ENCODE results near the gene ALDH6A1. TPM values are rescaled to one million over a fixed set of nuclear protein-coding genes. Genes with fewer than 3 reads are reported as not detected.

The ALDH6A1 gene
- total and polyA plus RNA-seq, 3 donors from 2014 or later = 57.2 to 88.5 (median 84.2) TPM

- Histone ChIP-seq H3K27ac (no peak overlapping the region), H3K4me1 (peaks cover 5% of the 10 kb centered on the region)
Measured at GRCh38 chr14:74015963-74016362, 68.3 kb downstream of the ALDH6A1 start.

DNA sequence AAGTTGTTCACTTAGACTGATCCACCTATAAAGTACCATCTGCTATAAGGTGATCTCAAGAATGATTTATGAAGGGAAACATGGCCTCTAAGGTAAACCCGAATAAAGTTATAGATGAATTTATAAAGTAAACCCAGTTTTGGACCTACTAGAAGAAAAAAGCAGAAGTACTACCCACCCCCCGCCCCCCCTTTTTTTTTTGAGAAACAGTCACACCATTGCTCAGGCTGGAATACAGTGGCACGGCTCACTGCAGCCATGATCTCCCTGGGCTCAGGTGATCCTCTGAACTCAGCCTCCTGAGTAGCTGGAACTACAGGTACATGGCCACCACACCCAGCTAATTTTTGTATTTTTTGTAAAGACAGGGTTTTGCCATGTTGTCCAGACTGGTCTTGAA, 69.1 kb downstream of the ALDH6A1 start:
- TF ChIP-seq POLR2A (IDR thresholded peaks at IDR 0.05) (no peak), CTCF (IDR thresholded peaks at IDR 0.05) (no peak)
- intact Hi-C loops (cut with DNase I; ENCODE audit: low total_unique reads) = no loop called here
- 83 to 95% methylated on average over 3 of the region's 3 CpGs for WGBS, 2 donors
- Histone ChIP-seq H3K27ac (no peak overlapping the region), H3K36me3 (ENCODE audit: low read depth, missing control alignments) (no peaks in the 10 kb centered on the region), H3K27me3 (no peaks in the 10 kb centered on the region), H3K9me3 (no peaks in the 10 kb centered on the region), H3K4me1 (peaks cover 5% of the 10 kb centered on the region), H3K4me3 (no peak overlapping the region)
- no peak for DNase-seq

More at GRCh38 chr14:74015963-74016362, 68.3 kb downstream of the ALDH6A1 start:
- Histone ChIP-seq H3K9me3 (no peaks in the 10 kb centered on the region), H3K27me3 (no peaks in the 10 kb centered on the region), H3K4me3 (no peak overlapping the region), H3K36me3 (ENCODE audit: low read depth, missing control alignments) (no peaks in the 10 kb centered on the region)
- intact Hi-C loops (cut with DNase I; ENCODE audit: low total_unique reads) = no loop called here
- TF ChIP-seq POLR2A (IDR thresholded peaks at IDR 0.05) = no peak
- no peak for TF ChIP-seq CTCF (IDR thresholded peaks at IDR 0.05)
- DNase-seq = no peak

- Histone ChIP-seq H3K4me1 (no peaks in the 10 kb centered on the region), H3K27ac (no peak overlapping the region), H3K4me3 (no peak overlapping the region), H3K27me3 (no peaks in the 10 kb centered on the region), H3K36me3 (ENCODE audit: low read depth, missing control alignments) (no peaks in the 10 kb centered on the region), H3K9me3 (no peaks in the 10 kb centered on the region)
- DNase-seq = no peak
- TF ChIP-seq POLR2A (IDR thresholded peaks at IDR 0.05) (no peak), CTCF (IDR thresholded peaks at IDR 0.05) (no peak)
- intact Hi-C loops (cut with DNase I; ENCODE audit: low total_unique reads) = no loop called here
- WGBS, 2 donors = 82 to 86% methylated on average over 1 of the region's 1 CpG
Measured at GRCh38 chr14:74014299-74014698, 70.0 kb downstream of the ALDH6A1 start.

DNA sequence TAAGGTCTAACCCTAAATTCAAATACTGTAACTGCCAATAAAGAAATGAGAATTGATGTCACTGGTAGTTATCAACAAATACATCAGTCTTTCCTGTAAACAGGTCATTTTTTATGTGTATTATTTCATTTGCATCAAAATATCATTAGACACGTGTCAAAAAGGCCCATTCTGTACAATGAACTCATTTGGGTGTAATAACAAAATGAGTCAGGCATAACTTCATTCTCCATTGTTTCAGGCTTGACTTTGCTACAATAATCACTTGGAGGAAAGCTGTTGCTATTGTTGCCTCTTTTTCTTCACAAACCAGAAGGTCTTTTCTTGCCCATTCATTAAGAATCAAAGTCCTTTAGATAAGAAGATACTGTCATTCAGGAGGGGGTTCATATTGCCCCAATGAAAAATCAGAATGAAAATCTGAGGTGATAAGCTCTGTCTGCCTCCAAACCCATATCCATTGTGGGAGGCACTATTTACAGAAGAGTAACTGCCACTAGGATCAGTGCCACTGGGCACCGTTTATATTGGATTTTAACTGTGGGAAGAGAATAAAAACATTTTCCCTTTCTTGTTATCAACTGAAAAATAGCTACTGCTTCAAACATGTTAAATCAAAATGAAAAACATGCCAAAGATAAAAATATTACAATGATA, 75.3 kb downstream of the ALDH6A1 start:
- H3K36me3 ChIP-seq (ENCODE audit: low read depth, missing control alignments) = no peaks in the 10 kb centered on the region
- H3K9me3 ChIP-seq = no peaks in the 10 kb centered on the region
- H3K27me3 ChIP-seq = no peaks in the 10 kb centered on the region
- 62 to 75% methylated on average over 2 of the region's 2 CpGs for WGBS, 2 donors
- DNase-seq = no peak
- H3K4me3 ChIP-seq = no peak overlapping the region
- intact Hi-C loops (cut with DNase I; ENCODE audit: low total_unique reads) = no loop called here
- H3K27ac ChIP-seq = no peak overlapping the region
- no peaks in the 10 kb centered on the region for H3K4me1 ChIP-seq
- no peak for TF ChIP-seq POLR2A (IDR thresholded peaks at IDR 0.05)
- no peak for TF ChIP-seq CTCF (IDR thresholded peaks at IDR 0.05)

Other genes starting within 250 kb of the ALDH6A1 start
- gene PTGR2, start 232.6 kb downstream of the ALDH6A1 start, total RNA-seq = 10 to 100 TPM; 19.1 to 19.4 TPM
- gene PTGR2, start 232.6 kb downstream of the ALDH6A1 start, polyA plus RNA-seq (ENCODE audit: insufficient read depth, low read depth, low replicate concordance) = 11.8 TPM
- gene ZNF410, start 197.6 kb downstream of the ALDH6A1 start, total RNA-seq = 10 to 100 TPM; 85.3 to 92.9 TPM
- gene ZNF410, start 197.6 kb downstream of the ALDH6A1 start, polyA plus RNA-seq (ENCODE audit: insufficient read depth, low read depth, low replicate concordance) = 117 TPM
- gene FAM161B, start 134.4 kb downstream of the ALDH6A1 start, total RNA-seq = 10 to 100 TPM; 15.0 to 26.0 TPM
- 24.1 TPM for gene FAM161B, start 134.4 kb downstream of the ALDH6A1 start, polyA plus RNA-seq (ENCODE audit: insufficient read depth, low read depth, low replicate concordance)
- gene COQ6, start 134.2 kb downstream of the ALDH6A1 start, total RNA-seq = 10 to 100 TPM; 61.0 to 69.8 TPM
- 66.2 TPM for gene COQ6, start 134.2 kb downstream of the ALDH6A1 start, polyA plus RNA-seq (ENCODE audit: insufficient read depth, low read depth, low replicate concordance)
- gene ENTPD5, start 65.2 kb downstream of the ALDH6A1 start, total RNA-seq = 10 to 100 TPM; 20.3 to 39.5 TPM
- gene ENTPD5, start 65.2 kb downstream of the ALDH6A1 start, polyA plus RNA-seq (ENCODE audit: insufficient read depth, low read depth, low replicate concordance) = 12.9 TPM
- gene BBOF1, start 65.1 kb downstream of the ALDH6A1 start, total RNA-seq = 10 to 100 TPM; 25.1 to 40.6 TPM
- 41.6 TPM for gene BBOF1, start 65.1 kb downstream of the ALDH6A1 start, polyA plus RNA-seq (ENCODE audit: insufficient read depth, low read depth, low replicate concordance)
- 10 to 100 TPM; 13.8 to 21.7 TPM for gene LIN52, start 503 bp upstream of the ALDH6A1 start, total RNA-seq
- gene LIN52, start 503 bp upstream of the ALDH6A1 start, polyA plus RNA-seq (ENCODE audit: insufficient read depth, low read depth, low replicate concordance) = 18.9 TPM
- under 1 TPM; 0.16 to 0.37 TPM for gene VSX2, start 155.0 kb upstream of the ALDH6A1 start, total RNA-seq
- 0.55 TPM for gene VSX2, start 155.0 kb upstream of the ALDH6A1 start, polyA plus RNA-seq (ENCODE audit: insufficient read depth, low read depth, low replicate concordance)
- 10 to 100 TPM; 86.7 to 89.4 TPM for gene ABCD4, start 218.5 kb upstream of the ALDH6A1 start, total RNA-seq
- gene ABCD4, start 218.5 kb upstream of the ALDH6A1 start, polyA plus RNA-seq (ENCODE audit: insufficient read depth, low read depth, low replicate concordance) = 53.8 TPM

All from testis (tissue), 3 donors.